NCI-H345 treated with DMSO at 0.1 percent for 48 hours (cell line): Measurements from ENCODE around the gene SCD5.

ENCODE experiments used
- DNase-seq: peaks from one replicate; lab custom pipeline; 2025; ENCODE audit not compliant: unreplicated experiment; lab: John Stamatoyannopoulos, UW

The SCD5 gene

DNA sequence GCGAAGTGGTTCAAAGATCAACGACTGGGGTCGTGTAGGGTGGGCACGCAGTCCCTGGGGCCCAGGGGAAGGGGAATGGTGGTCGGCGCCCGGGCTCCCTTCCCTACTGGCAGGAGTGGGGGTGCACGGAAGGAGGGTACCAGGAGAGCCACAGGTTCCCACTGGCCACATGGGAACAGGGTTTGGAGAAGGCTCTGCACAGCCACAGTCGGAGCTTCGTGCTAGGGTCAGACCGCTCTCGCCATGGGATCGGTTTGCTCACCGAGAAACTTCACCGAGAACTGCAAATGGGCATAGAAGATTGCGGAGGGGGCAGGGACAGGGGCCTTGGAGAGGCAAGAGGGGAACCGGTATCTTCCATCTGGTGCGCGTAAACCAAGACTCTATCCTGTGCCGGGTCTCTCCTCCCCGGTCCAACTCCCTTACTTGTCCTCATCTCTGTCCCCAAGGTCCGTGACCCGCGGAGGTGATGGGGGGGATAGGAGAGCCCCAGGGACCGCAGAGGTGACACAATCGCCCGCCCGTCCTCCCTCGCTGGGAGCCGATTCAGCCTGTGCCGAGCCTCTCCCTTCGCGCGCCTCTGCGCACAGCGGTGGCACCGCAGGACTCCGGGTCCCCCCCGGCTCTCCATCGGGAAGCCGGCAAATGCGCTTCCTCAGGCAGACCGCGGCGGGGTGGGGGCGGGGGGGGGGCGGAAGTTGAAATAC, 1.0 kb downstream of the SCD5 start:
- no peak for DNase-seq

DNA sequence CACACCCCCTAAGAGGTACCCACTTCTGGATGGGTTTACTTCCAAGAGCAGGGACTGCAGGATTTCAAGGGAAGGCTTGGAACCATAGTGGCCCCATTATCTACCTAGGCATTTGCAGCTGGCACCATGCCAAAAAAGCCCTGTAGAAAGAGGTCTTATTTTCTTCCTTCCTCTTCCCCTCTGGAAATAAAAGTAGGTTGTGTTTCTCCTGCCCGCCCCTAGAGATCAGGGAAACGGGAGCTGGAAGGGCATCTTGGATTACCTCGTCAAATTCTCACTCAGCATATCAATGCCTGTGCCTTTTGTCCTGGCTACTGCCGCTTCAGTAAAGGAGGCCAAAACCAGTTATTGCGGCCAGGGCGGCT, 1.6 kb downstream of the SCD5 start:
- no peak for DNase-seq

DNA sequence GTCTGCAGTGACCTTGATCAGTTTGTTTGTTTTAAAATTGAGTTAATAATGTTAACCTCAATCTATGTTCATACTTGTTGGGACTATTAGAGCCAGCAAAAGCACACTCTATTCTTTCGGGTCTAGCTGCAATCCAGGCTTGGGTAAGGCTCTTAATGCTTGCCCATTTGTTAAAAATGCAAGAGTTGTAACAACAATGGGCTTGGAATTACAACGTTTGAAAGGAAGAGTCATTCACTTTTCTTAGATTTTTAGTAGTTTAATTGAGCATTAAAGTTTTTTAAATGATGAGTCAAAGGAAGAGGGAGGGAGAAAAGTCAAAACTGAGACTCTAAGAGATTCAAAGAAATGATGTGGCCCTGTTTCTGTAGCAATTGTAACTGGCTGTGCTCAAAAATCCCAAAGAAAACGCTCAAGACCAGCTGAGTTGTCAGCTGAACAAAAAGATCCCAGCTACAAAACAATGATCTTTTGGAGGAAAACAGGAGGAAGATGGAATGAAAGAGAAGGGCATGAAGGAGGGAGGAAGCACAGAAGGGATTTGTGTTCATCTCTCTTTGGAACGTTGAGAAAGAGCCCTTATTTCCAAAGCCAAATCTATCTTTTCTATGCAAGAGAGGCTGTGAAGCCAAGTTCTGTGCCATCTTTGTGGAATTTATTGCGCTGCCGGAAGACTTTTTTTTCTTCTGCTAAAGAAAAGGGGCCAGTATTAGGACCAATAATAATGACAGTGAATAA, 5.5 kb downstream of the SCD5 start:
- no peak for DNase-seq

DNA sequence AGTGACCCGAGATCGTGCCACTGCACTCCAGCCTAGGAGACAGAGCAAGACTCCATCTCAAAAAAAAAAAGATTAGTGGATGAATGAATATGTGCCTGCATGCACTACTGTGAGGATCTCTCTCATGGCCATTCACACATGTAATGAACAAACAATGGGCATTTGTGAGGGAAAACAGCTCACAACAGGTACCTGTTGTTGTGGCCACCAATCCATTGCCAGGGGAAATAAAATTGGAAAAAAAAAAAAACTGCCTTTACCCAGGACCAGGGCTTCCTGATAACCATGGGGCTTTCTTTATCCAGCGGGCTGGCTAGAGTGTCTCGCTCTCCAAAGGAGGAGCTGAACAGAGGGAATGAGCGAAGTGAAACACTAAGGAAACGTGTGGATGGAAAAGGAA, 7.4 kb downstream of the SCD5 start:
- DNase-seq, result no peak

DNA sequence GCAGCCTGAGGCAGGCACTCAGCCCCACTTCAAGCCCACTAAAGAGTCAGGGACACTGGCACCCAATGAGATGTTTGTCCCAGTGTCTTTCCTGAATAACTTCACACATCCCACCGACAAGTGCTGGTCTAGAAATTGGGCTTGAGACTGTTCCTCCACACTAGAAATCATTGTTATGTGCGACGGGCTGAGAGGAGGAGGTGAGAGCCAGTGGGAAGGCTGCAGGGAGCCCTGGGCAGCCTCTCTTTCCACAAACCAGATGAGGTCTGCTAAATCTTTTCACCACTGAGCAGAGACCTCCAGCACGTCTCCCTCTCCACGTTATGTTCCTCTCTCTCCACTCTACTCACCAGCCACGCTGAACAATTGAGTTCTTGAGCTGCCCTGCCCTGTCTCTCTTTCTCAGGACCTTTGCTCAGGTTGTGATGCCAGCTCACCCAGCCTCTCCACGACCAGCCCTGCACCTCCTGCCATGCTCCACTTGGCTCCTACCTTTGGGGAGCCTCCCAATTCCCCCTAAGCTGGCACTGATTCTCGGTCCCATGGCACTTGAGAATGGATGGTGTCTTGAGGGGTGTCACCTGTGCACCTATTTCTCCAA, 8.4 kb downstream of the SCD5 start:
- DNase-seq, result no peak

DNA sequence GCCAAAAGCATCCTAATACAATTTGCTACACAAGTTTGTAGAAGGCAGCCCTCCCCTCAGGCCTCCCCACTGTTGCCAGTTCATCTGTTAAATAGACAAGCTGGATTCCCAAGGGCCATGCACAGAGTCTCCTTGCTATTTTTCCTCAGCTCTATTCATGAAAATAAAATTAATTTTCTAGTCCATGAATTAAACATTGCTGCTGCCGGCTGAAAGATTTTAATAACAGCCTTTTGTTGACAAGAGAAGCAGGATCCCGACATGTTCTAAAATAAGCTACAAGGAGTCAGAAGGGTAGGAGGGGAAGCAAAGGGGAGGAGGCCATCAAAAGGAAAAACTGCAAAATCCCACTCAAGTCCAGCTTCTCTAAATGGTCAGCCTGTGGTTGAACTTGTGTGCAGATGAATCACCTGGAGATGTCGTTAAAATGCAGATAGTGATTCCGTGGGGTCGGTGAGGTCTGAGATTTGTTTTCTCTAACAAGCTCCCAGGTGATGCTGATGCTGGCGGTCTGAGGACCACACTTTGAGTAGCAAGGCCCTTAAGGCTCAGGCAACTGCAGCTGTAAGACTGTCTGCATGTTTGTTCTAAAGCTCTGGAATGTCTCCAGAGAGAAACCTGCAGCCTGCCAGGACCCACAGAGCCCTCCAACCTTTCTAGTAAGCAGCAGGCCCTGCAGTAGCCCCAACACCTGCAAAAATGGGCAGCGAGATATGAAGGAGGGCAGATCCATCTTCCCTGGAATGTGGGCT, 9.4 kb downstream of the SCD5 start:
- no peak for DNase-seq

DNA sequence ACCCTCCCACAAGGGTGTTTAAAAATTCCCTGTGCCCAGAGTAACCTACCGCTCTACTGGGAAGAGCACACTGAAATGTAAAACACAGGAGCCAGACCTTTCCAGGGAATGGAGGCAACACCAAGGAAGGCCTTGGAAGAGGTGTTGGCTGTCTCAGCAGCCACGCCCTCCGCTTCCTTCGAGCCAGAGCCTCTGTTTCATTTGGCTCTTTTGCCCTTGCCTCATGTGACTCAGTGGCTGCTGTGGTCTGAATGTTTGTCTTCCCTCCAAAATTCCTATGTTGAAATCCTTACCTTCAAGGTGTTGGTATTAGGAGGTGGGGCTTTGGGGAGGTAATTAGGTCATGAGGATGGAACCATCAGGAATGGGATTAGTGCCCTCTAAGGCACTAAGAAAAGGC, 11.3 kb downstream of the SCD5 start:
- DNase-seq, result no peak

DNA sequence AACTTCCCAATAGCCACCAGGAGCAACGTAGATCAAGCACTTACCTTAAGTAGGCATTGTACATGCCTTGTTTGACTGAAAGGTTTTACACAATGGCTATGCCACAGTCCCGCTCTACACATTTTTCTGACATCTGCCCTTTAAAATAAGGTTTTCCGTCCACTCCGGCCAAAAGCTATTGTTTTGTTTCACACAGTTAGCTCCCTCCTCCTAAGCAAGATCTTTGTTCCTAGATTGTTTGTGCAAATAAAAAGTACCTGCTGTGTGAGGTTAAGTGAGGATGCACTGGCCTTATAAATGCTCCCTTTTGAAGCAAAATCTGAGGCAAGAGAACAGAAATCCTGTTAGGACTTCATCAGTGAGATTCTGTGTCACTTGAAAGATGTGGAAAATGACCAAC, 11.8 kb downstream of the SCD5 start:
- DNase-seq, result no peak

DNA sequence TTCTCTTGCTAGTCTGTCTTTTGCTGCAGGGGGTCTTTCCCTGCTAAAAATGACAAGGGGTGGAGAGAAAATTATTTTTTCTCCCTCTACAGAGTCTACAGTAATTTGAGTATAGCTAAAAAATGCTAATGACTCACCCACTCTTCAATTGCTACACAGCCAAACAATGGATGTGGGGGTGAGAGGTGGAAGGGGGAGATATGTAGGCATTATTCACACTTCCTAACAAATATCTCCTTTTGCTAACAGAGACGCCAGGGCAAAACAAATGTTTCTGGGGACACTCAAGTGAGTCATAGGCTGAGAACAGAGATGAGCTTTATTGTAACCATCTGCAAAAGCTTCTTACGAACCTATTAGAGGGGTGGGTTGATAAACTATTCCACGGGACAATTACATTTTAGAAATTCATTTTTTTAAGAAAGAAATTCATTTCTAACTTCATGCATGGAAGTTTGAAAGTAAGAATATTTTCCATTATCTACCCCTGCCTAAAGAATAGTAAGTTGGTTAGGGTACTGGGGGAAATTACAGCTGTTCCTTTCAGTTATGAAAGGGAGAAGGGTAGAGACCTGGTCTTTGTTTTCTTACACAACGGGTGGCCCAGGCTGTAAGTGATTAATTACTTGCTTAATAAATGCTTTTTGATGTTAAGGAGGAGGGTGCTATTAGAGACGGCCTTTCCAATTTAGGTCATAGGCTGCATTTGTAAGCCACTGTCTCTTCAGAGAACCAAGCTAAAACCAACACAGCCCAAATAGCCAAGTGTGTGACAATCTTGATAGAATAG, 12.8 kb downstream of the SCD5 start:
- no peak for DNase-seq

DNA sequence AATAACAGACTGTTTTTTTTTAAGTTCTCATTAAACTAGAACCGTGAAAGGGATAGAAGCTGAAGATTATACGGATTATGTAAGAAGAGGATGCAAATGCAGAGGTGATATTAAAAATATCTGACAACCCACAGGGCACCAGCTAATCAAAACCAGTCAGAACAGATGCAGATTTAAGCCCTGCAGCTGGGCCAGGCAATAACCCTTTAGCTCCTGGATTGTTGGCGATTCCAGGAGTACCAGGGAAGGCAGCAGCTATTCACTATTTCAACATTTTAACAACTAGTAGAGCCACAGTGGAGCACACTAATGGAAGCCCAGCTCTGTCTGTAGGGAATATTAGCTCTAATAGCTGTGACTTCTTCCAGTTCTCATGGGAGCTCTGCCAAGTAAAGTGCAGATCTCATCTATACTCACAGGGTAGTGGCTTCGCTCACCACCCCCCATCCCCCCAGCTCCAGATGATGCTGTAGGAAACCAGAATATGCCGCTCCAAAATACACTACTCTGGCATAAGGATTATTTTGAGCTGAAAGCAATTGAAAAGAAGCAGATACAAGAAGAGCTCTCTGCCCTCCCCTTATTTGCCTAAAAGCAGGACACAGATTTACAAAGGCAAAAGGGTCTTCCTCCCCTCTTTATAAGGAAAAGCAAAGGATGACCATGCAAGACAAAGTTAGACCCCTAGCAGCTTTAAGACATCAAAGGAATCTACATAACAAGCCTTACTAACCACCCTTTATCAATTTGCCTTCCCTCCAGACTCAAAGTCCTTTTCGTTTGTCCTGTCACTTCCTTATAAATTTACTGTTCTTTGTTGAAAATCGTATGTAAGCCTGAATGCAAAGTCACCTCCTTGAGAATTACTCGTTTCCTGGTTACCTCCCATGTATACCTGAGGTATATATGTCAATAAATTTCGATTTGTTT, 13.7 kb downstream of the SCD5 start:
- no peak for DNase-seq

DNA sequence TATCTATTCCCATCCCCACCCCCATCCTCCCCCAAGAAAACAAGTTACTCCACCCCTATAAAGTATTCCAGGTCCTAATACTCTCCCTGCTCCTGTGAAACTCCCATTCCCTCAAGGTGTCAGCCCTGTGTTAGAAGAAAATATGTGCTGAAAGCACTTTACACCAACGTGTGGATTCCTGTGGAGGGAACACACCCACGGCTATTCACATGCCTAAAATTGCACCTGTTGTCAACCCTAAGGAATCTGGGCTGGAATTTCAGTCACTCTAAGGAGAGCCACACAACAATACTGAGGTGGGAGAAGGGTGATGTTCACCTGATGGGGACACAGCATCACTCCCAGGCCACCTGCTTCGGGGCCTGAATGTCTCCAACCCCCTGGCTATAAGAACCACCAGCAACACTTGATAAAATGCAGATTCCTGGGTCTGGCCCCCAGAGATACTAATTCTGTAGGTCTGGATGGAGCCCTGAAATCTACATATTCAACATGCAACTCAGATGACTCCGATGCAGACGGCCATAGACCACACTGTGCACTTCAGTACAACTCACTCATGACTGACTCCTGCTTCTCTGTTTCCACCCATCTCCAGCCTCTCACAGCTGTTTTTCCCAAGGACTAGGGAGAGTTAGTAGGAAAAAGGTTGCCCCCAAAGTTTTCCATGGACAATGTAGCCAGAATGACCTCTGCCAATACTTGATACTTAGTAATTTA, 15.8 kb downstream of the SCD5 start:
- no peak for DNase-seq

DNA sequence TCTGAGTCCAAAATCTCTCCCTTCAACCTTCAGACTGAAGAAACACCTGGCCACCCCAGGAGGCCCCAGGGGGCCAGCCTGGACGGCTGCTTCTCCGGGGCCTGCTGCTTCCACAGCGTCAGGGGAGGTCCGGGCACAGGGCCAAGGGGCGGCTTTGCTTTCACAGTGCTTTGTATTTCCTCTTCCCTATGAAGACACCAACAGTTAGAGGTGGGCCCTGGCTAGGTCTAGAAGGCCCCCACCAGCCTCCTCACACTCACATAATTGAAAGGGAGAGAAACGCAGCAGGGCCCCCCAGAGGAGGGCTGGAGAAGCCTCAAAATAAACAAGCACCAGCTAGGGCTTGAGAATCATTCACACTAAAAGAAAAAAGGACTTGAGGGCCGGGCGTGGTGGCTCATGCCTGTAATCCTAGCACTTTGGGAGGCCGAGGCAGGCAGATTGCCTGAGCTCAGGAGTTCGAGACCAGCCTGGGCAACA, 17.8 kb downstream of the SCD5 start:
- peak; percentile 91 for DNase-seq

DNA sequence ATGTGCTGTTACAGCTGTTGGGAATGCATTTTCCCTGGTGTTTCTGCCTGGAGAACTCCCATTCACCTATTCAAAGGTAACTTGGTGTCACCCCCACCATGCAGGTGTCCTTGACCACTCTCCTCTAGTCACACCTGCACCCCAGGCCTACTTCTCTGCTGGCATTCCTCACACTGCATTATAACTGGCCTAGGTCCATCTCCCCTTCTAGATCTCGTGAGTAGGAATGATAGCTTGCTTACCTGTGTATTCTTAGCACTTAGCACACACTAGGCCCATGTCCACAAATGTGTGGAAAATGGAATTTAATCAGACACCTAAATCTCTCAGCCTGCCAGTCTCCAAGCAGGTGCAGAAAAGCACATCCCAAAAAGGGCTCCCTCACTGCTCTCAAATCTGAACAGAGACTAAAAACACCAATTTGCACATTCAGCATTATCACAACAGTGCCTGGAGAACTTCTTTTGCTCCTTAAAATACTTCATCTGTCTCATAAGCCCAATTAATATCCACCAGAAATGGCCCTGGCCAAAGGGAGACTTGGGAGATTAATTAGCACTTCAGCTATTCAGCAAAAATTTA, 18.3 kb downstream of the SCD5 start:
- DNase-seq, result no peak

DNA sequence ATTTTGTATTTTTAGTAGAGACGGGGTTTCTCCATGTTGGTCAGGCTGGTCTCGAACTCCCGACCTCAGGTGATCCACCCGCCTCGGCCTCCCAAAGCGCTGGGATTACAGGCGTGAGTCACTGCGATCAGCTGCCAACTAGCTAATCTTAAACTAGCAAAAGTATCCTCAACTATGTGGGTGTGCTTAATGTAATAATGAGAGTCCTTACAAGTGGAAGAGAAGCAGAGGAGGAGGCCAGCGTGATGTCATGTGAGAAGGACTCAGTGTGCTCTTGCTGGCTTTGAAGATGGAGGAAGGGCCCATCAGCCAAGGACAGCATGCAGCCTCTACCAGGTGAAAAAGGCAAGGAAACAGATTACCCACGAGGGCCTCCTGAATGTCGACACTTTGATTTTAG, 19.6 kb downstream of the SCD5 start:
- no peak for DNase-seq

DNA sequence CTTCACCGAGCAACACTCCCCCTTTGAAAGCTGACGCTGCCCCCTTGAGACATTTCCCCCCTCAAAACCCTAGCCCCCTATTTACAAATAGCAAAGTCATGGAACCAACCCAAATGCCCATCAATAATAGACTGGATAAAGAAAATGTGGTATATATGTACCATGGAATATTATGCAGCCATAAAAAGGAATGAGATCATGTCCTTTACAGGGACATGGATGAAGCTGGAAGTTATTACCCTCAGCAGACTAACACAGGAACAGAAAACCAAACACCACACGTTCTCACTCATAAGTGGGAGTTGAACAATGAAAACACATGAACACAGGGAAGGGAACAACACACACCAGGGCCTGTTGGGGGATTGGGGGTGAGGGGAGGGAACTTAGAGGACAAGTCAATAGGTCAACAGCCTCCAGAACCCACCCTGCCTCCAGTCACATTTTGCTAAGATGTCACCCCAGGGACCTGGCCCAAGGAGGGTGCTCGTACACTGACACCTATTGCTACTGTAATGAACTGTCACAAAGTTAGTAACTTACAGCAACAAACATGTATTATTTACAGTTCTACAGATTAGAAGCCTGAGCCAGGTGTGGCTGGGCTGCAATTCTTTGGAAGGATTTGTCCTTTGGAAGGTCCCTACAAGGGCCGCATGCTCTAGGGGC, 20.6 kb downstream of the SCD5 start:
- DNase-seq, result no peak

DNA sequence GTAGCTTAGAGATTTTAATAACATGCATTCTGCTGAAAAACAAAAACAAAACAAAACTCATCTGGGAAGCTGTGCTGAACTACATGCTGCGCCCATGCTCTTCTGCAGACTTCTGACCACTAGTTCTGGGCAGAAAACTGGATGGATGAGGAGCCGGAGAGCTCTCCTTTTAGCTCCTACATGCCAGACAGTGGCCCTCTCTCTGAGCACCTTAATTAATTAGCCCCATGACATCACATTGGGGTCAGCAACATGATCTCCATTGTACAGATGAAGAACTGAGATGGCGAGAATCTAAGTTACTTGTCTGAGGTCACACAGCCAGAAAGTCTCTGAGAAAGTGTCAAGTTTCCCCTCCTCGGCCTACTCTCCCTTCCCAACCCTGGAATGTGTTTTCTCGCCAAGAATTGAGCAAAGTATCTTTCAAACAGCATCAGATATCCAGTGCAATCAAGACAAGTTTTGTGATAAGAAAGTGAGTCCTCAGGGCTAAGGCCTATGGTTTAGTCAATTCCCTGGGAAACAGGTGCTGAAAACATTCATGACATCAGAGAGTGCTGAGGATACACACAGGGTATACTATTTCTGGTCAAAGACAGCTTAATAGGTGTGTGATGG, 21.6 kb downstream of the SCD5 start:
- no peak for DNase-seq

DNA sequence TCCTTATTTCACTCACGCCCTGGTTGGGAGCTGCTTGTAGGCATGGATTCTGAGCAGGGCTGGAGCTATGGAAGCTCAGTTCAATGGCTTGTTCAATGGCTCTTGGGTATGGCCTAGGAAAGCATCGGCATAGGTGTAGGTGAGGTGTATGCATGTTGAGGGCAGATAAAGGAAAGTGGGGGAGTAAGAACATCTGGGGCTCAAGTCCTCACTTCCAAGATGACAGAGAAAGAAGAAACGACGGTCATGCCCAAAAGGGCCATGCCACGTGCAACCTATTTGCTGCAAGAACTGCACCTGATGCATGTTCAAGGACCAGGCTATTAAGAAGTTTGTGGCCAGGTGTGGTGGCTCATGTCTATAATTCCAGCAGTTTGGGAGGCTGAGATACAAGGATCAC, 23.4 kb downstream of the SCD5 start:
- DNase-seq, result no peak

DNA sequence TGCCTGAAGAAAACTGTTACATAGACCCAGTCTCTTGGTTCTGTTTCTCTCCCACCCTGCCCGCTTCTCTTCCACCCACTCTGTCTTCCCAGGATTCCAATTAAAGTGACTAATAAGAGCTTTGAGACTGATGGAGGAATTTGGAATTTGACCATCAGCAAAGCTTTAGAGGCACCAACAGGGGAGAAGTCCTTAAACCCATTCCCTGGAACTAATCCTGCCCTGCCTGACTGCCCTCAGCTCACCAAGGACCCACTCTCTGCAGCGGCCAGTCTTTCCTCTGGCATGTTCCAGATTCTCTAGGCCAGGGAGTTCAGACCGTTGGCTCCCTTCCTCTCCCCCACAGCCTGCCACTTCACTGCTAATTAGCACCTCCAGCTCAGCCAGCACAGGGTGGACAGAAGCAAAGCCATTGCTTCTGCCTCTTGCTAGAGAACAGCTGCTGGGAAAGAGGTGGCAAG, 23.9 kb downstream of the SCD5 start:
- no peak for DNase-seq
